C4-2B (cell line): Measurements from ENCODE around the gene NEK3.
"Not testable (repeated sequence)": the region's sequence is repeated elsewhere in the genome, so short reads cannot be mapped to it uniquely, and the experiment has no call there.

ENCODE experiments used
- CTCF ChIP-seq: fragments of 450-650 bp; conservative IDR thresholded peaks from 2 replicates; pipeline ENCODE4 v1.5.1; 2017; ENCODE audit warnings: mild to moderate bottlenecking
- ZFX ChIP-seq: fragments of 450-650 bp; IDR thresholded peaks from 2 replicates; pipeline ENCODE4 v1.6.1; 2017

- TF ChIP-seq CTCF, ZFX: not testable (repeated sequence)
Measured at GRCh38 chr13:52202506-52202905, 43.1 kb upstream of the NEK3 start.
